ENCODE measurements around the gene USP27X.
A peak's percentile ranks its signal among the peaks of the same experiment; 100 is the strongest.

USP27X gene

GRCh38 chrX:49884290-49884862, 5.1 kb downstream of the USP27X start:
- DNase-seq (ENCODE audit: low read depth): peak; percentile 37

GRCh38 chrX:49892542-49892941, 13.3 kb downstream of the USP27X start:
- DNase-seq (ENCODE audit: low read depth): no peak

GRCh38 chrX:49896951-49897350, 17.7 kb downstream of the USP27X start:
- DNase-seq (ENCODE audit: low read depth): no peak

- DNase-seq (ENCODE audit: low read depth): no peak
Observed at GRCh38 chrX:49901048-49901447, 21.8 kb downstream of the USP27X start.

- no peak for DNase-seq (ENCODE audit: low read depth)
Observed at GRCh38 chrX:49910344-49910743, 31.1 kb downstream of the USP27X start.

GRCh38 chrX:49912086-49912485, 32.8 kb downstream of the USP27X start:
- no peak for DNase-seq (ENCODE audit: low read depth)

DNA sequence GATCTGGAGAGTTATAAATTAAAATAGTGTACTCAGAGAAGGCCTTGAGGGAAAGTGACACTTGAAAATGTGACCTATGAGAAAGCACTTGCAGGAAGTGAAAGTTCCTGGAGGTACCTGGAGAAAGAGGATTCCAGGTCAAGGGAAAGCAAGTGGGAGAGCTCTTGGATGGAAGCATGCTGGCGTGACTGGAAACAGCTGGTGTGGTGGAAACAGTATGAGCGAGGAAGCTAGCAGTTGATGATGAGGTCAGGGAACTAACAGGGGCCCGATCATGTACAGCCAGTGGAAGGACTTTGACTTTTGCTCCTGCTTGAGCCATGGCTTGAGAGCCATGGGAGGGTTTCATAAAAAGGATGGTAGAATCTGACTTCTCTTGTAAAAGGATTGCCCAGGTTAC, 33.6 kb downstream of the USP27X start:
- no peak for DNase-seq (ENCODE audit: low read depth)

- no peak for DNase-seq (ENCODE audit: low read depth)
Observed at GRCh38 chrX:49915361-49916222, 36.3 kb downstream of the USP27X start.

GRCh38 chrX:49919617-49920016, 40.3 kb downstream of the USP27X start:
- no peak for DNase-seq (ENCODE audit: low read depth)

- DNase-seq (ENCODE audit: low read depth): no peak
Observed at GRCh38 chrX:49921109-49921508, 41.8 kb downstream of the USP27X start.

DNA sequence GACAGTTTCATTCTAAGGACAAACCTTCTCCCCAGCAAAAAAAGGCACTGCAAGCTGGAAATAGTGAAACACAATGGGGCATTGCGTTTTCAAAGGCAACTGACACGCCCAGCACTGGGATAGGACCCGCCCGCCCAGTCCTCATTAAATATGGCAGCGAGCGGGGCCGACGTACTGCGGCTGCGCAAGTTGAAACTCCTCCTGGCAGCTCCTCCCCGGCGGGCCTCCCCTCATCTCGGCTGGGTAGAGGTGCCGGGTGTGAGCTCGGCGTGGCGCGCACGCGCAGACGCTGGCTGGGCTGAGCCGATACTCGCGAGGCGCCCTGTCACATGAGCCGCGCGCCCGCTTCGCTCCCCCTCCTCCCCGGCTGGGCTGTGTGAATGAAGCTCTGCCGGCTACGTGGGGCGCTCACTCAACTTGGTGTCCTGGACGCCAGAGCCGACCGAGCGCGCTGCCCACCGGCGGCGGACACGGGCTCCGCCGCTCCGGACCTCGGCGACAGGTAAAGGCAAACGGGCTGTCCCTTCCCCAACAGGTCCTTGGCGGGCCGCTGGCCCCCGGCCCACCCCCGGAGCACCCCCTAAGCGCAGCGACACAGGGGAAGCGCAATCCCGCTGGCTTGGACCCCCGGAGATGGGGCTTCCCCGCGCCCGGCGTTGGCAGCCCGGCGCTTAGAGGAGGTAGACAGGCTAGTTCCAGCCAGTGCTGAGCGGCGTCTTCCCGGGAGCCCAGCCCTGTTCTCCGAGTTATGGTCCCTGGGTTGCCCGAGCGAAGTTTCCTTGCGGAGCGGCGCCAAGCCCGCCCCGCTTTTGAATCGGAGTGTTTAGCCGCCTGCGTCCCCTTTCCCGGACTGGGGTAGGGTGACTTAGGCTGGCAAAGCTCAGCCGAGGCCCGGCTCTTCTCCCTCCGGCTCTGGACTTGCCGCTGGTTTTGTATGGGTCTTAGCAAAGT, 43.3 kb downstream of the USP27X start, which contains the start of gene CLCN5:
CLCN5 (plus strand) TSS at position 306 of the 951 bp plus-strand sequence. CDS start 2,703 bp downstream, outside the sequence.
- DNase-seq (ENCODE audit: low read depth): peak; percentile 82

DNA sequence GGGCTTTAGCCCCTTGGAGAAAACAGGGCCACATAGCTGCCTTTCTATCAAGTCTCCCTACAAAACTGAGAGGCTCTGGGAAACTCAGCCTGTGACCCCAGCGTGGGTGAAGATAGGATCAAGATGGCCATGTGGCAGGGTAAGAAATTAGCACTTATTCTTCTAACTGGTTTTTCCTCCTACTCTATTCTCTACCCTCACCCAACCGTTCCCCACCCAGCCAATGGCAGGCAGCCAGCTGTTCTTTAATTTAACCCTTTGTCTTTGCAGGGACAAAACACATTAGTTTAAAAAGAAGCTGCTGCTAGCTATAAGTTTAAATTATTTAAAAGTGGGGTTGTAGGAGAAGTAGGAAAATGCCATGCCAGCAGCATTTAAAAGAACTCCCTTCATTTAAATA, 45.9 kb downstream of the USP27X start:
- no peak for DNase-seq (ENCODE audit: low read depth)

DNA sequence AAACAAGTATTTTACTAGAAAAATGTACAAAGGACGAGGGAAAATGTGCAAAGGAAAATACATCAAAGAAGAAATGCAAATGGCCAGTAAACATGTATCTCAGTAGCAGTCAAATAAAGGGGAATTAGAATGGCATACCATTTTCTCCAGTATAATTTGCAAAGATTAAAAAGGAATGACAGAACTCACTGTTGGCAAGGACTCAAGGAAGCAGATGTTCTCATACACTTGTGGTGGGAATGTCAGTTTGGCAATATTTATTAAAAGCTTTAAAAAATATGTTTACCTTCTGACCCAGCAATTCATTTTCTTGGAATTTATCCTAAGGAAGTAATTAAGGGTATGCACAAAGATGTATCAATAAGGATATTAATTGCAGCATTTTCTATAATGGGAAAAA, 50.8 kb downstream of the USP27X start:
- DNase-seq (ENCODE audit: low read depth): no peak
